Activated T-cell treated with anti-CD3 and anti-CD28 coated beads, Interleukin-2, amount 50 U/mL, for 4 hours (primary cell): ENCODE measurements around the gene PRODH. TPM values are rescaled to one million over a fixed set of nuclear protein-coding genes. Genes with fewer than 3 reads are reported as not detected.

Experiments
- total RNA-seq, 3 donors: library from RNA; stranded (reverse); gene quantifications; one replicate each; pipeline ENCODE4 v1.2.1, GENCODE V29; 2021

PRODH gene
- total RNA-seq, 3 donors from 2014 or later, result 0.16 to 0.40 (median 0.19) TPM

Other genes starting within 250 kb of the PRODH start
- gene DGCR6, start 30.0 kb downstream of the PRODH start, total RNA-seq, result 1 to 10 TPM; 1.2 to 1.6 (median 1.4) TPM
- gene DGCR2, start 186.1 kb upstream of the PRODH start, total RNA-seq, result 10 to 100 TPM; 25.8 to 27.7 (median 27.0) TPM
- gene TSSK2, start 195.0 kb upstream of the PRODH start, total RNA-seq, result not detected
- gene ESS2, start 208.4 kb upstream of the PRODH start, total RNA-seq, result 10 to 100 TPM; 21.8 to 22.5 (median 22.0) TPM
- gene GSC2, start 214.0 kb upstream of the PRODH start, total RNA-seq, result not detected
- 10 to 100 TPM; 31.7 to 36.6 (median 34.1) TPM for gene SLC25A1, start 242.4 kb upstream of the PRODH start, total RNA-seq